Ectodermal cell (in vitro differentiated cells): ENCODE measurements around the gene FNDC7.
"Not testable (repeated sequence)": the region's sequence is repeated elsewhere in the genome, so short reads cannot be mapped to it uniquely, and the experiment has no call there.

ENCODE experiments used
- H3K27ac ChIP-seq: 2 replicates; pipeline ENCODE4 v1.7.0; 2013; ENCODE audit warnings: mild to moderate bottlenecking, low read depth, low read length; ENCODE audit not compliant: insufficient read depth, poor library complexity, severe bottlenecking
- H3K27me3 ChIP-seq: 2 replicates; pipeline ENCODE4 v1.7.0; 2013; ENCODE audit warnings: mild to moderate bottlenecking, low read length; ENCODE audit not compliant: insufficient read depth, control insufficient read depth, poor library complexity, severe bottlenecking
- H3K36me3 ChIP-seq: one replicate; pipeline ENCODE4 v1.7.0; 2013; ENCODE audit warnings: low read length; ENCODE audit not compliant: control insufficient read depth, insufficient read depth
- H3K4me1 ChIP-seq: one replicate; pipeline ENCODE4 v1.7.0; 2013; ENCODE audit warnings: low read length; ENCODE audit not compliant: control insufficient read depth, insufficient read depth
- H3K4me3 ChIP-seq: 2 replicates; pipeline ENCODE4 v1.7.0; 2013; ENCODE audit warnings: low read depth, low read length, control low read depth; ENCODE audit not compliant: insufficient read depth
- H3K9me3 ChIP-seq: 2 replicates; pipeline ENCODE4 v1.7.0; 2013; ENCODE audit warnings: mild to moderate bottlenecking, low read length, moderate library complexity; ENCODE audit not compliant: control insufficient read depth
- WGBS, 2 experiments: methylation state at CpG; one replicate each; pipeline ENCODE4 v1.1.7; 2013; ENCODE audit warnings: missing lambda C conversion rate in 2 of 2; 5-methylcytosine and 5-hydroxymethylcytosine counted together

Gene FNDC7

GRCh38 chr1:108678706-108679105 lies 34.0 kb upstream of the FNDC7 start:
- no peaks in the 10 kb centered on the region for H3K9me3 ChIP-seq
- no peak overlapping the region for H3K27ac ChIP-seq
- no peak overlapping the region for H3K4me3 ChIP-seq
- 96% methylated on average over 4 of the region's 4 CpGs for WGBS, 2 experiments
- H3K36me3 ChIP-seq = no peaks in the 10 kb centered on the region
- no peaks in the 10 kb centered on the region for H3K4me1 ChIP-seq
- H3K27me3 ChIP-seq = no peaks in the 10 kb centered on the region

- WGBS, 2 experiments = 87 to 95% methylated on average over 9 to 10 of the region's 10 CpGs
- no peak overlapping the region for H3K27ac ChIP-seq
- H3K4me1 ChIP-seq = no peaks in the 10 kb centered on the region
- H3K4me3 ChIP-seq = no peak overlapping the region
- H3K27me3 ChIP-seq = no peaks in the 10 kb centered on the region
- no peaks in the 10 kb centered on the region for H3K36me3 ChIP-seq
- H3K9me3 ChIP-seq = no peaks in the 10 kb centered on the region
These were observed 33.0 kb upstream of the FNDC7 start for GRCh38 chr1:108679586-108680213.

GRCh38 chr1:108681701-108682100 lies 31.0 kb upstream of the FNDC7 start:
- H3K36me3 ChIP-seq, H3K27ac ChIP-seq, H3K9me3 ChIP-seq, H3K4me1 ChIP-seq, H3K27me3 ChIP-seq, H3K4me3 ChIP-seq: not testable (repeated sequence)
- WGBS, 2 experiments = 89 to 91% methylated on average over 4 of the region's 4 CpGs

DNA sequence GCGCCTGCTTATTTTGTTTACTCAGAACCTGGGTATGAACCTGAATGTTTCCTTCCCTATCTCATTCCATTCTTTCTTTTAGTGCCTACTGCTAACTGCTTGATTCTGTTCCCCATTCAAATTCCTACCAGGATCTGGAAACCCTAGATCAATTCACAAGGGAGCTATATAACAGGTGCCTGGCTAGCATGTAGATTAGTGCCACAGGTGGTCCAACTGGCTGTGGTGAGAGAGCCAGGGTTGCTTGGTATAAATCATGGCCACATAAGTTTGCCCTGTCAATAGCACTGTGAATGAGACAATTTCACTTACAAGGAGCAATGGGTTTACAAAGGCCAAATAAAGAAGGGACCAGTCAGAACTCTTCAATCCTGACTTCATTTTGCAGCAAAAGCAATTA lies 27.2 kb upstream of the FNDC7 start:
- 85 to 87% methylated on average over 1 of the region's 1 CpG for WGBS, 2 experiments
- Histone ChIP-seq H3K9me3 (no peaks in the 10 kb centered on the region), H3K4me3 (no peak overlapping the region), H3K4me1 (no peaks in the 10 kb centered on the region), H3K27ac (no peak overlapping the region), H3K36me3 (no peaks in the 10 kb centered on the region), H3K27me3 (no peaks in the 10 kb centered on the region)

GRCh38 chr1:108686614-108687313 lies 25.9 kb upstream of the FNDC7 start:
- 94 to 95% methylated on average over 1 of the region's 2 CpGs for WGBS, 2 experiments
- no peak overlapping the region for H3K27ac ChIP-seq
- H3K4me1 ChIP-seq = no peaks in the 10 kb centered on the region
- no peaks in the 10 kb centered on the region for H3K27me3 ChIP-seq
- no peaks in the 10 kb centered on the region for H3K36me3 ChIP-seq
- H3K4me3 ChIP-seq = no peak overlapping the region
- H3K9me3 ChIP-seq = no peaks in the 10 kb centered on the region

DNA sequence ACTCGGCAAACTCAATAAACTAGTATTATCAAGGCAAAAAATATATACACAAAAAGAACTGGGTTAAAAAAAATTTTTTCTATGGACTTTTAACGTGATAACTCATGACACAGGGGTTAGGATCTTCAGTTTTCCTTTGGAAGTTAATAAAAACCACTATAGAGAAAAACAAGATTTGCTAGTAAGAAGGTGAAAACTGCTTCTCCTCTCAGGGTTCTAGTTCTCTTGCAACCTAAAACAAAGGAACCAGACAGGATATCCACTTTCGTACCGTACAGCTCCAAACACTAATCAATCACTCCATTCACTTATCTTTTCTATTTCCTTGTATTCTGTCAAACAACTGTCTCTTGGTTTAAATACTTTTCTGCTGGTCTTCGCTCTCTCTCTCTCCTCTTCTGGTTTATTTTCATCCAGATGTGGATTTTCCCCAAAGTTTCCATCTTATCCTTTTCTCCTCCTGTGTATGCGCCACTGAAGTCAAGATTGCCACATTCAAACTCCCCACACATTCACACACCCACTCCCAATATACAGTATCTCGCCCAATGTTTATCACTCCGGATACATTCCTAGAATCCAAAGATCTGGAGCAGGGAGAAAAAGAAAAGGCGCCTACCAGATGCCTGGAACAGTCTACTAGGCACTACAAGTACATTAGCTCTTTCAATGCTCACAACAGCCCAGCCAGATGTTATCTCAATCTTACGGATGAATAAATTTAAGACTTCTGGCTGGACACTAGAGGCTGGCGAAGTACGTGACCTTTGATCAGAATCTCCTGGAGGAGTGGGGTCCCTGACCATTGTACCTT lies 21.4 kb upstream of the FNDC7 start:
- Histone ChIP-seq H3K27ac (peak overlapping the region; percentile 96), H3K4me1 (no peaks in the 10 kb centered on the region), H3K27me3 (no peaks in the 10 kb centered on the region), H3K36me3 (peaks cover 6% of the 10 kb centered on the region), H3K9me3 (no peaks in the 10 kb centered on the region), H3K4me3 (peak overlapping the region; percentile 96)
- WGBS, 2 experiments = 35 to 42% methylated on average over 10 to 12 of the region's 12 CpGs

GRCh38 chr1:108691942-108692723 lies 20.6 kb upstream of the FNDC7 start, which contains the start of gene PRPF38B:
Gene PRPF38B (plus strand): TSS chr1:108692310. CDS start chr1:108692592, 282 bp downstream.
- H3K36me3 ChIP-seq = peaks cover 13% of the 10 kb centered on the region
- 0 to 1% methylated on average over 59 of the region's 59 CpGs for WGBS, 2 experiments
- peak within 1 kb of the TSS; percentile 96 for H3K27ac ChIP-seq
- no peaks in the 10 kb centered on the region for H3K9me3 ChIP-seq
- no peaks in the 10 kb centered on the region for H3K4me1 ChIP-seq
- peak within 1 kb of the TSS; percentile 96 for H3K4me3 ChIP-seq
- H3K27me3 ChIP-seq = no peaks in the 10 kb centered on the region

DNA sequence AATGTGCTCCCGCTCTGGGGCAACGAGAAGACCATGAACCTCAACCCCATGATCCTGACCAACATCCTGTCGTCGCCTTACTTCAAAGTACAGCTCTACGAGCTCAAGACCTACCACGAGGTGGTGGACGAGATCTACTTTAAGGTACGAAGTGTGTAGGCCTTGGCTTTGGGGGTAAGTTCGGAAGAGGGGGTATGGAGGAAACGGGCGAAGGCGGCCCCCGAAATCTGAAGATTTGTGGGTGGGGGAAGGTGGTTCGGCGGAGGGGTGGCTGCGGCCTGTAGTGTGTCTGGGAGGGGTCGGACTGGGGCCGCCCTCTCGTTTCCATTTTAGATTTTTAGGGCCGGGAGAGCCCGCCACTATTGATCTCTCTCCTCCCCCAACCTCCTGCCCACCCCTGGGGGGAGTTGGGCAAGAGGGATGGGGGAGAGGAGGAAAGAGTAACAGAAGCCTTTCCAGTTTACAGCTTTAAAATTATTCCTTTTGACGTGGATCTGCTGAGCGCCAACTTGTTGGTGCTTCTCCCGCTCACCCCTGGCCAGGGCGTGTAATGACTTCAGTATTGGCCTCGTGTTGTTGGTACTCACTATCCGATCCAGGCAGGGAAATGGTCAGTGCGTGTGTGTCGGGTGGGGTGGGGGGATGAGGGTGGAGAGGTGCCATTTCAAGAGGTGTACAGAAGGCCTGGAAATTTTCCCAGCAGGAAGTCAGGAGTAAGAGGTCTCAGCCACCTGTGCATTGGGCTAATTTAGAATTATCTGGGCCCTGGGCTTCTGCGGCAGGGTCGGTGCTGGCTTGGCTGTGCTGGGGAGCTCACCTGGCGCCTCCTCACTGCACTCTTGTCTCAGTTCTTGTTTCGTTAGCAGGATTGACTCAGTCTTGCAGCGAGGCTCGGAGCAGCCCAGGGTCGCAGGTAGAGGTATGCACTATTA lies 19.7 kb upstream of the FNDC7 start:
- WGBS, 2 experiments = 0 to 1% methylated on average over 31 to 35 of the region's 36 CpGs

GRCh38 chr1:108695535-108695934 lies 17.2 kb upstream of the FNDC7 start:
- 93 to 97% methylated on average over 5 of the region's 5 CpGs for WGBS, 2 experiments
- Histone ChIP-seq H3K4me3 (no peak overlapping the region), H3K4me1 (no peaks in the 10 kb centered on the region), H3K27me3 (no peaks in the 10 kb centered on the region), H3K36me3 (peaks cover 34% of the 10 kb centered on the region), H3K27ac (no peak overlapping the region), H3K9me3 (no peaks in the 10 kb centered on the region)

More for the DNA sequence above, 19.7 kb upstream of the FNDC7 start:
- Histone ChIP-seq H3K4me3 (peak overlapping the region; percentile 96), H3K9me3 (no peaks in the 10 kb centered on the region), H3K27ac (peak overlapping the region; percentile 96), H3K36me3 (peaks cover 16% of the 10 kb centered on the region), H3K27me3 (no peaks in the 10 kb centered on the region), H3K4me1 (no peaks in the 10 kb centered on the region)
